ENCODE results near the gene TM9SF1.

The TM9SF1 gene

GRCh38 chr14:24195186-24196070, at the start of gene TM9SF1:
Gene TM9SF1 (minus strand): TSS chr14:24195441. CDS start chr14:24195019, 422 bp downstream.
- DNase-seq = peak; percentile 28

- DNase-seq = no peak
Measured at GRCh38 chr14:24243336-24243836, 48.1 kb upstream of the TM9SF1 start.

- DNase-seq = peak; percentile 84
Measured at GRCh38 chr14:24241829-24242443, 46.7 kb upstream of the TM9SF1 start.

- DNase-seq = no peak
Measured at GRCh38 chr14:24240110-24240918, 45.1 kb upstream of the TM9SF1 start.

- no peak for DNase-seq
Measured at GRCh38 chr14:24238527-24239037, 43.3 kb upstream of the TM9SF1 start.

- DNase-seq = no peak
Measured at GRCh38 chr14:24238123-24238522, 42.9 kb upstream of the TM9SF1 start.

GRCh38 chr14:24237463-24237955, 42.3 kb upstream of the TM9SF1 start:
- no peak for DNase-seq

- DNase-seq = no peak
Measured at GRCh38 chr14:24236689-24237462, 41.6 kb upstream of the TM9SF1 start.

- DNase-seq = no peak
Measured at GRCh38 chr14:24235804-24236688, 40.8 kb upstream of the TM9SF1 start.

- DNase-seq = no peak
Measured at GRCh38 chr14:24234095-24235005, 39.1 kb upstream of the TM9SF1 start.

GRCh38 chr14:24233538-24233866, 38.3 kb upstream of the TM9SF1 start:
- DNase-seq = no peak

- no peak for DNase-seq
Measured at GRCh38 chr14:24232645-24233537, 37.6 kb upstream of the TM9SF1 start, which contains the start of gene GMPR2. Gene GMPR2 (plus strand): TSS chr14:24232929. CDS start chr14:24233254, 325 bp downstream.

- DNase-seq = peak; percentile 76
Measured at GRCh38 chr14:24232121-24232644, 36.9 kb upstream of the TM9SF1 start, which contains the start of gene NEDD8. Gene NEDD8 (minus strand): TSS chr14:24232367. CDS start chr14:24232267, 100 bp downstream.

GRCh38 chr14:24231263-24232120, 36.3 kb upstream of the TM9SF1 start:
- DNase-seq = no peak

GRCh38 chr14:24228902-24229301, 33.7 kb upstream of the TM9SF1 start:
- no peak for DNase-seq

- no peak for DNase-seq
Measured at GRCh38 chr14:24226473-24226872, 31.2 kb upstream of the TM9SF1 start.

GRCh38 chr14:24224618-24225071, 29.4 kb upstream of the TM9SF1 start:
- DNase-seq = no peak

Measured in amniotic stem cell (primary cell).